Tibial artery (tissue), 4 donors: ENCODE measurements around the gene TFDP2.
"Not testable (repeated sequence)": the region's sequence is repeated elsewhere in the genome, so short reads cannot be mapped to it uniquely, and the experiment has no call there.

ENCODE experiments used
- DNase-seq, 2 donors: peaks; one replicate each; pipeline ENCODE4 v3.0.0-alpha.2; 2019
- H3K27ac ChIP-seq, 2 donors: fragments of 200-600 bp; sonication (generic) in 1 of 2; 1 replicate in 1 of 2; 2 replicates in 1 of 2; pipeline ENCODE4 v1.5.1; 2018 to 2019; ENCODE audit warnings: mild to moderate bottlenecking in 1 of 2
- H3K27me3 ChIP-seq, 2 donors: fragments of 200-600 bp; sonication (generic) in 1 of 2; one replicate each; pipeline versions ENCODE4 v1.5.1 to v1.6.0; 2016 to 2019
- H3K36me3 ChIP-seq, 3 donors: fragments of 200-600 bp; sonication (generic) in 2 of 3; one replicate each; pipeline ENCODE4 v1.5.1; 2016 to 2019; ENCODE audit warnings: mild to moderate bottlenecking in 2 of 3
- H3K4me1 ChIP-seq, 4 donors: fragments of 200-600 bp; sonication (generic) in 2 of 4; 1 replicate in 3 of 4; 2 replicates in 1 of 4; pipeline ENCODE4 v1.5.1; 2016 to 2019
- H3K4me3 ChIP-seq, 2 donors: fragments of 200-600 bp; sonication (generic) in 1 of 2; 1 replicate in 1 of 2; 2 replicates in 1 of 2; pipeline ENCODE4 v1.5.1; 2018 to 2019; ENCODE audit warnings: mild to moderate bottlenecking in 2 of 2
- H3K9me3 ChIP-seq, 3 donors: fragments of 200-600 bp; sonication (generic) in 1 of 3; one replicate each; pipeline ENCODE4 v1.5.1; 2016 to 2019
- intact Hi-C: fragments of 100-400 bp; cut with DNase I; formaldehyde crosslinking; loops from one replicate; pipeline ENCODE4 v1.15.0; 2023; ENCODE audit warnings: low total_unique reads
- TF ChIP-seq, protein P1 (sequence below), 2 experiments: fragments of 200-600 bp in 1 of 2; fragments of 450-650 bp in 1 of 2; IDR thresholded peaks; one replicate each; pipeline ENCODE4 v1.5.1; 2017 to 2019; ENCODE audit warnings: antibody characterized with exemption in 2 of 2, mild to moderate bottlenecking in 1 of 2, moderate library complexity in 1 of 2

Gene TFDP2

DNA sequence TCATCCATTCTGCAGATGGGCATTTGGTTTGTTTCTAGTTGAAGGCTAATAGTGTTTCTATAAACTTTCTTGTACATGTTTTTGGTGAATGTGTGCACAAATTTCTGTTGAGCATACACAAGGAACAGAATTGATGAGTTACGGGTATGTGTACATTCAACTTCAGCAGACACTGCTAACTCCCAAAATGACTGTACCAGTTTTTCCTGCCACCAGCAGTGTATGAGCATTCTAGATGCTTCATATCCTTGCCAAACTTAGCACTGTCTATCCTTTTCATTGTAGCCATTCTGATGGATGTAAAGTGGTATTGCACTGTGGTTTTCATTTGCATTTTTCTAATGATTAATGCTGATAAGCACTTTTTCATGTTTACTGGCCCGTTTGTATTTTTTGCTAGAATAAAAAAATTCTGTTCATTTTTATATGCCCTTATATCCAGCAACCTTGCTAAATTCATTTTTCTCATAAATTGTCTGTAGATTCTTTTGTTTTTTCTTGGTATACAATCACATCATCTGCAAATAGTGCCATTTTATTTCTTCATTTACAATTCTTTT lies 162.7 kb downstream of the TFDP2 start:
- intact Hi-C loops, result no loop called here
- H3K4me1 ChIP-seq, result no peaks in the 10 kb centered on the region
- no peak overlapping the region for H3K27ac ChIP-seq
- TF ChIP-seq, protein P1, sequence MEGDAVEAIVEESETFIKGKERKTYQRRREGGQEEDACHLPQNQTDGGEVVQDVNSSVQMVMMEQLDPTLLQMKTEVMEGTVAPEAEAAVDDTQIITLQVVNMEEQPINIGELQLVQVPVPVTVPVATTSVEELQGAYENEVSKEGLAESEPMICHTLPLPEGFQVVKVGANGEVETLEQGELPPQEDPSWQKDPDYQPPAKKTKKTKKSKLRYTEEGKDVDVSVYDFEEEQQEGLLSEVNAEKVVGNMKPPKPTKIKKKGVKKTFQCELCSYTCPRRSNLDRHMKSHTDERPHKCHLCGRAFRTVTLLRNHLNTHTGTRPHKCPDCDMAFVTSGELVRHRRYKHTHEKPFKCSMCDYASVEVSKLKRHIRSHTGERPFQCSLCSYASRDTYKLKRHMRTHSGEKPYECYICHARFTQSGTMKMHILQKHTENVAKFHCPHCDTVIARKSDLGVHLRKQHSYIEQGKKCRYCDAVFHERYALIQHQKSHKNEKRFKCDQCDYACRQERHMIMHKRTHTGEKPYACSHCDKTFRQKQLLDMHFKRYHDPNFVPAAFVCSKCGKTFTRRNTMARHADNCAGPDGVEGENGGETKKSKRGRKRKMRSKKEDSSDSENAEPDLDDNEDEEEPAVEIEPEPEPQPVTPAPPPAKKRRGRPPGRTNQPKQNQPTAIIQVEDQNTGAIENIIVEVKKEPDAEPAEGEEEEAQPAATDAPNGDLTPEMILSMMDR (IDR thresholded peaks at IDR 0.05), result no peak
- H3K27me3 ChIP-seq, result no peaks in the 10 kb centered on the region
- no peaks in the 10 kb centered on the region for H3K9me3 ChIP-seq
- H3K4me3 ChIP-seq, result no peak overlapping the region
- no peak for DNase-seq
- H3K36me3 ChIP-seq, result peaks cover 0 to 6% (median 0%) of the 10 kb centered on the region in 3 donors

DNA sequence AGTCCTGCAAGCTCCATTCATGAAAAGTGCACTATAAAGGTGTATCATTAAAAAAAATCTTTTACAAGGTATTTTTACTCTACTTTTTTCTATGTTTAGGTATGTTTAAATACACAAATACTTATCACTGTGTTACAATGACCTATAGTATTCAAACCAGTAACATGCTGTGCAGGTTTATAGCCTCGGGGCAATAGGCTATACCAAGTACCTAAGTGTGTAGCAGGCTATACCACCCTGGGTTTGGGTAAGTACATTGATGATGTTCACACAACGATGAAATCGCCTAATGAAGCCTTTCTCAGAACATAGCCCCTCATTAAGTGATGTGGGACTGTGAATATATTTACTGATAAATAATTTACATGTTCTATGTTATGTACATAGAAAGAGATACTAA lies 168.3 kb downstream of the TFDP2 start:
- no peak overlapping the region for H3K4me3 ChIP-seq
- TF ChIP-seq, protein P1 (IDR thresholded peaks at IDR 0.05), result no peak
- H3K27me3 ChIP-seq, result no peaks in the 10 kb centered on the region
- intact Hi-C loops, result no loop called here
- no peak for DNase-seq
- H3K9me3 ChIP-seq, result no peaks in the 10 kb centered on the region
- peaks cover 0 to 21% (median 5%) of the 10 kb centered on the region in 3 donors for H3K36me3 ChIP-seq
- no peaks in the 10 kb centered on the region for H3K4me1 ChIP-seq
- H3K27ac ChIP-seq, result no peak overlapping the region

DNA sequence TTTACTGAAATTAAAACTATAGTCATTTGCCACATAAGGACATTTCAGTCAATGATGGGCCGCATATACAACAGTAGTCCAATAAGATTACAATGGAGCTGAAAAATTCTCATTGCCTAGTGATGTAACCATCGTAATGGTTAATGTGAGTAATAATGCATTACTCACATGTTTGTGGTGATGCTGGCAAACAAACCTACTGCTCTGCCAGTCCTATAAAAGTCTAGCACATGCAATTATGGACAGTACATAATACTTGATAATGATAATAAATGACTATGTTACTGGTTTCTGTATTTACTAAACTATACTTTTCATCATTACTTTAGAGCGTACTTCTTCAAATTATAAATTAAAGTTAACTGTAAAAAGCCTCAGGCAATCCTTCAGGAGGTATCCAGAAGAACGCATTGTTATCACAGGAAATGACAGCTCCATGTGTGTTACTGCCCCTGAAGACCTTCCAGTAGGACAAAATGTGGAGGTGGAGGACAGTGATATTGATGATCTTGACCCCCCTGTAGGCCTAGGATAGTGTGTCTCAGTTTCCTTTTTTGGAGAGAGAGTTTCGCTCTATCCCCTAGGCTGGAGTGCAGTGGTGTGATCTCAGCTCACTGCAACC lies 170.2 kb downstream of the TFDP2 start:
- TF ChIP-seq, protein P1 (IDR thresholded peaks at IDR 0.05), result no peak
- no peak overlapping the region for H3K27ac ChIP-seq
- intact Hi-C loops, result no loop called here
- no peaks in the 10 kb centered on the region for H3K27me3 ChIP-seq
- H3K36me3 ChIP-seq, result peaks cover 0 to 28% (median 5%) of the 10 kb centered on the region in 3 donors
- DNase-seq, result no peak
- no peak overlapping the region for H3K4me3 ChIP-seq
- H3K9me3 ChIP-seq, result no peaks in the 10 kb centered on the region
- H3K4me1 ChIP-seq, result no peaks in the 10 kb centered on the region

DNA sequence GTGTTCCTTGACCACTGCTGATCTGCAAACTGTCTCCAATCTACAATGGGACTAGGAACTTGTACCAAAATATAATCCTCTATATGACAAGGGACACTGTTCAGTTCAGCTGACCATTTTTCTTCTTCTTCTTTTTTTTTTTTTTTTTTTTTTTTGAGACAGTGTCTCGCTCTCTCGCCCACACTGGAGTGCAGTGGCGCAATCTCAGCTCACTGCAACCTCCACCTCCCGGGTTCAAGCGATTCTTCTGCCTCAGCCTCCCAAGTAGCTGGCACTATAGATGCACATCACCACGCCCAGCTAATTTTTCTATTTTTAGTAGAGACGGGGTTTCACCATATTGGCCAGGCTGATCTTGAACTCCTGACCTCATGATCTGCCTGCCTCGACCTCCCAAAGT lies 174.6 kb downstream of the TFDP2 start:
- intact Hi-C loops, H3K4me3 ChIP-seq, DNase-seq, H3K27me3 ChIP-seq, H3K27ac ChIP-seq, H3K4me1 ChIP-seq, H3K9me3 ChIP-seq: not testable (repeated sequence)
- H3K36me3 ChIP-seq, result peaks cover 0 to 33% (median 5%) of the 10 kb centered on the region in 3 donors

DNA sequence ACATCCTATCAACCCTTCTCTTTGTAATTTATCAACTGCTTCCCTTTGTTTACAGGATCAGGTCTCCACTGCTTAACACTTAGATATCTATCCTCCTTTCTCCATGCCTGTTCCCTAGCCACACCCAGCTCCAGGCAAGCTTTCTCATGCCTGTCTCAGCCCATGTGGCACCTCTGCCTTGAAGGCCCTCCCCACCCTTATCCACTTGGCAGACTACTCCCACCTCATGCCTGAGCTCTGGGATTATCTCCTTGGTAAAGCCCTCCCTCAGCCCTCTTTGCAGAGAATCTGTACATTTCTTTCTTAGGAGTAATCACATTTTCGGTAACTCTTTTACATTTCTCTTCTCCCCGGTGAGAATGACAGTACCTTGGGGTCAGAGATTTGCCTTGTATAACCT lies 176.9 kb downstream of the TFDP2 start:
- DNase-seq, result no peak
- intact Hi-C loops, result no loop called here
- H3K9me3 ChIP-seq, result no peaks in the 10 kb centered on the region
- no peak overlapping the region for H3K27ac ChIP-seq
- no peaks in the 10 kb centered on the region for H3K27me3 ChIP-seq
- peaks cover 0 to 28% (median 5%) of the 10 kb centered on the region in 3 donors for H3K36me3 ChIP-seq
- no peak overlapping the region for H3K4me3 ChIP-seq
- H3K4me1 ChIP-seq, result no peaks in the 10 kb centered on the region
- TF ChIP-seq, protein P1 (IDR thresholded peaks at IDR 0.05), result no peak

DNA sequence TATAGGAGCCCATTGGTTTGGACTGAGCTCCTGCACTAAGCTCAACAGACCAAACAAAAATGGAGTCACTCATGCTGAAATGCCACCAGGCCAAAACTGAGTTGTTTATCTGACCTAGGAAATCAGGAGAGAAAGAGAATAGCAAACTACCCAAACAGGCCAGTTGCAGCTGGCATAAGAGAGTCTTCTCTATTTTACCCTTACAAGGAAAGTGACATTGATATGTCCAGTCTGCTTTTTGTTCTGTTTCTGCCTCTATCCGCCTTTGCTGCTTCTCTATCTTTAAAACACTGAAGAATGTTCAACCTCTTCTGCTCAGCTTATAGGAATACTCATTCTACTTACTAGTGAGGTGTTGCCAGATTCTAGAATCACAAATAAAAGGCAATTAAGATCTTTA lies 177.8 kb downstream of the TFDP2 start:
- TF ChIP-seq, protein P1 (IDR thresholded peaks at IDR 0.05), result no peak
- Histone ChIP-seq H3K4me1 (no peaks in the 10 kb centered on the region), H3K36me3 (peaks cover 0 to 23% (median 4%) of the 10 kb centered on the region in 3 donors), H3K9me3 (no peaks in the 10 kb centered on the region), H3K4me3 (no peak overlapping the region), H3K27me3 (no peaks in the 10 kb centered on the region), H3K27ac (no peak overlapping the region)
- intact Hi-C loops, result no loop called here
- no peak for DNase-seq
